ENCODE measurements around the gene ETNK2.
A peak's percentile ranks its signal among the peaks of the same experiment; 100 is the strongest.
"Not testable (repeated sequence)": the region's sequence is repeated elsewhere in the genome, so short reads cannot be mapped to it uniquely, and the experiment has no call there.

Gene ETNK2

DNA sequence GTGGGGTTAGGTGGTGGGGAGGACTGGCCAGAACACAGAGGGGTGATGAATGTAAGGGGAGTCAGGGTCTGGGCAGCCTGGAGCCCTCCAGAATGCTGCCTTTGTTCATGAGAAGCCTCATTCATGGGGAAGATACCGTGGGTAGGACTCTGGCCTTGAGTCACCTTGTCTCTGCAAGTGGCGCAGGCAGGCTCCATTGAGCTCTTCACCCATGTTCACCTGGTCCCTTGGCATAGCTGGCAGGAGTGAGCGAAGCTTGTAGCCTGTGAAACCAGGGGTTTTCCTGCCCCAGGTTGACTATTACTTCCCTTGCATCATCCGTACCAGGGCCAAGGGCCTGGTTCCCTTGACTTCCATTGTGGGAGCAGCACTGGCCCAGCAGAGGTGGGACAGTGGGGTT is 53.2 kb downstream of the ETNK2 start:
- DNase-seq (ENCODE audit: low read depth), result no peak

- no peak for DNase-seq (ENCODE audit: low read depth)
These were observed 54.9 kb downstream of the ETNK2 start for GRCh38 chr1:204096931-204097330.

DNA sequence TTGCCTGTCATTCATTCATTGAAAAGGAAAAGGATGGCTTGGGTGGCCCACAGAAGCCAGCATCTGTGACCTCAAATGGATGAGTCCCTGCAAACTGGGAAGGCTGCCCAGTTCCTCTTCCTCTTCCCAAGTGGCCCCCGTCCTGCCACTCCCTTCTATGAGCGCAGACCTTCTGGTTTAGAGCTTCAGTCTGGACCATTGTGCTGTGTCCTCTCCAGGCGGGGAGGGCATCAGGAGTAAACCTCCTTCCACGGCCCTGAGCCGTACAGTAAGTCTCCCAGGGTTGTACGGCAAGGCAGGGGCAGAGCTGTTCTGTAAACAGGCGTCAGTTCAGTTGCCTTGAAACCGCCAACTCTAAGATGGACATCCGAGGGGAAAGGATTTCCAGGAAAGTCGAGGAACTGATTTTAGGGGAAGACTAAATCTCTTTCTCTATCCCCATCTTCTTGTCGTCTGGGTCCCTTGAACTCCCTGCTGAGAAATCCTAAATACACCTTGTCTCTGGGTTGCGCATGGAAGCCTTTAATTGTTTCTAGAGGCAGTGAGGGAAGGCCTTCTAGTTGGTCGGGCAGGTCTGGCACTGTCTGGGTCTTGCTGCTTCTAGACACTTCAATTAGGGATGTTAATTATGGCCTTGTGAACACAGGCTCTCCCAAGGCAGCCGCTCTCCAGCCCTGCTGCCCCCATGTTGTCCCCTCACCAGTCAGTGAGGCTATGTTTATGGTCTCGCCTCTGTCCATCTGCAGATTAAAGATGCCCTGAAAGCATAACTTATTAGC is 56.8 kb downstream of the ETNK2 start:
- no peak for DNase-seq (ENCODE audit: low read depth)

GRCh38 chr1:204094313-204094729 is 57.5 kb downstream of the ETNK2 start:
- no peak for DNase-seq (ENCODE audit: low read depth)

- DNase-seq (ENCODE audit: low read depth), result no peak
These were observed 58.1 kb downstream of the ETNK2 start for GRCh38 chr1:204093781-204094180.

DNA sequence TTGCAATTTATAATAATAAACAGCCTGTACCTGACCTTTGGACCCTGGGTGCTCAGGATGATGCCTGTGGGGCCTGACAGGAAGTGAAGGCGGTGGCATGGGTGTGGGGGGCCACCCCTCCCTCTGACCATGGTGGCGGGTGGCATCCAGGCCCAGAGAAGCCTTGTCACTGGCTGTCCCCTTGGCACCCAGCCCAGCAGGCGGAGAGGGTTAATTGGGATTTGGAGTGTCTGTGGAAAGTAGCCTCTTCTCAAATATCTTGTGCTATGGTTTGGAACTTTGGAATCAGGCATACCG is 58.5 kb downstream of the ETNK2 start:
- no peak for DNase-seq (ENCODE audit: low read depth)

- DNase-seq (ENCODE audit: low read depth), result no peak
These were observed 59.0 kb downstream of the ETNK2 start for GRCh38 chr1:204092632-204093420.

GRCh38 chr1:204091787-204092312 is 60.0 kb downstream of the ETNK2 start:
- no peak for DNase-seq (ENCODE audit: low read depth)

- no peak for DNase-seq (ENCODE audit: low read depth)
These were observed 60.8 kb downstream of the ETNK2 start for GRCh38 chr1:204091066-204091465.

DNA sequence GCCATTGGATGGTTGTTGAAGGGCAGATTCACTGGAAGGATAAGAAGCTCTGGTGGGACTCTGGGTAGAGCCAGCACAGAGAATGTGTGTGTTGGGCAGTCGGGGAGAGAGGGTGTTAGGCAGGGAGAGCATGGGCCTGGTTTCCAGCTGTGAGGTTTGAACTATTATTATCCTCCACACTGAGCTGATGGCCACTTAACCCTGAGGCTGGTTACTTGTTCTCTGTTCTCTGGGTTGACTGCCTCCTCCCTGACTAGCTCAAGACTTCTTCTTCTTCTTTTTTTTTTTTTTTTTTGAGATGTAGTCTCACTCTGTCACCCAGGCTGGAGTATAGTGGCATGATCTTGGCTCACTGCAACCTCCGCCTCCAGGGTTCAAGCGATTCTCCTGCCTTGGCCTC is 61.7 kb downstream of the ETNK2 start:
- not testable (repeated sequence) for DNase-seq (ENCODE audit: low read depth)

DNA sequence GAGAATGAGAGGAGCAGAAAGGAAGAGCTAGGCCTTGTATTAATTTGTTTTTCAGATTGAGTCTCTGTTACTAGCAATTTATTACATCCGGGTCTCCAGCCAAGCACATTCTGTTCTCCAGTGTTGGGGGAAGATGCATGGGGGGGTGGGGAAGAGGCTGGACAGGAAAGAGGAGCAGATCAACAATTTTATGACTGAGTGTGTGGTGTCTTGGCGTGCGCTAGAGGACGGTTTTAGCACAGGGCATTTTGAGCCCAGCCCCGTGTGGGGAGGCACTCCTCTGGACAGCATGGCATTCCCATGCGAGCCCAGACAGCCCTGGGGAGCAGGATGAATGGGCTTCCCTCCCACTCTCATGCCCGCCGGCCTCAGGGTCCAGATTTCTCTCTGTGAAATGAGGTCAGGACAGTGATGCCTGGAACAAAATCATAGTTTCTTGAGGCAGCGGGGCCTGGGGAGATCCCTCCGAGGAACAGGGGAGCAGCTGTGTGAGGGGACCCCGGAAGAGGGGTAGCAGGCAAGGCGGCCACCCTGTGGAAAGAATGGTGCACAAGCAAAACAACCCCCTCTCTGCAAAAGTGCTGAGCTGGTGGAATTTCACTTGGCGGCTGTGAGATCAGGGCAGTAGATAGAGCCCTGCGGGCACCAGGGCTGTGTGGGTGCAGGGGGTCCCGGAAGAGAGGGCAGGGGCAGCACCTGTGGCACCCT is 62.6 kb downstream of the ETNK2 start:
- DNase-seq (ENCODE audit: low read depth), result peak; percentile 87

- no peak for DNase-seq (ENCODE audit: low read depth)
These were observed 63.2 kb downstream of the ETNK2 start for GRCh38 chr1:204088596-204088995.

DNA sequence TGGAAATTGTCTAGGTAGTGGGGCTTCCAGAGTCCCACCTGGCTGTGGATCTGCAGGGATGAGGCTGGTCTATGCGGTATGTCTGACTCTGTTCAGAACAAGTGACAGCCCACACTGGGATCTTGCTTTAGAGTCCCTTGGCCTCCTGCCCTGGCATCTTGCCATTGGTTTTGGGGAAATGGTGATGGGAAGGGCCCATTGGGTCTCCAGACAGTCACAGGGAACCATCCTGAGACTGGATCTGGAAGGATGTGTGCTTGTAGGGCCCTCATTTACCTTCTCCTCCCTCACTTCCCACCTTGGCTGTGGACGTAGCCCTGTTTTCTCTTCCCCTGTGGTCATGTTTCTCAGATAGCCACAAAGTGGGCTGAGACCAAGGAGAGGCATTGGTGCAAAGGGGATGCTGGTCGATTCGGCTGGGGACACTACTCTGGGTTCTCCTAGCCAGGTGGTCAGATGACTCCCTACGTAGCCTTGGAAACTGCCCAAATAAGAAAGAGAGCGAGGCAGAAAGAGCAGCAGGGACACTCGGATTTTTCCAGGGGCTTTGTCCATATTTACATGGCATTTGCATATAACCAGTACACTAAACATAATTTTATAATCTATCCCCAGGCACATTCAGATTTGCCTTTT is 63.8 kb downstream of the ETNK2 start:
- DNase-seq (ENCODE audit: low read depth), result no peak

- peak; percentile 25 for DNase-seq (ENCODE audit: low read depth)
These were observed 64.5 kb downstream of the ETNK2 start for GRCh38 chr1:204087181-204087892.

- DNase-seq (ENCODE audit: low read depth), result peak; percentile 23
These were observed 66.0 kb downstream of the ETNK2 start for GRCh38 chr1:204085876-204086275.

DNA sequence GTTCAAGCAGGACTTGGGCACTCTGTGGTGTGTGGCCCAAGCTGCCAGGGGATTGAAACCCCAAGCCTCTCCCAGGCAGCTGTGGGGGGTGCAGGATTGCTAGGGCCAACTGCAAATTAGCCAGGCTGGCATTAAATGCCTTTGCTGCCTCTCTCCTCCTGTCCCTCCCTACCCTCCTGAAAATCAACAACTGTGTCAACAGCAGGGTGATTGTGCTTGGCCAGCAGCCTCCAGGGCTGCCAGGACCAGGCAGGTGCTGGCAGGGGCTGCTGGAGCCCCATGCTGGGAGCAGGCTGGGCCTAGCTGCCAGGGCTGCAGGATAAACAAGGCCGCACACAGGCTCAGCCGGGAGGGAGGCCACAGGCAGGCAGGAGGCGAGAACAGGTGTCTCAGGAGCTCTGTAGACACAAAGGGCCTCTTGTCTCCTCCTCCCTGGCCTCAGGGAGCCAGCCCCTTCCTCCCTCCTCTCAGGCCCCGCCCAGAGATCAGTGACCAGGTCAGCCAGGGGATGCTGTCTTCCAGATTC is 67.5 kb downstream of the ETNK2 start:
- DNase-seq (ENCODE audit: low read depth), result no peak

GRCh38 chr1:204083491-204083890 is 68.4 kb downstream of the ETNK2 start:
- no peak for DNase-seq (ENCODE audit: low read depth)

DNA sequence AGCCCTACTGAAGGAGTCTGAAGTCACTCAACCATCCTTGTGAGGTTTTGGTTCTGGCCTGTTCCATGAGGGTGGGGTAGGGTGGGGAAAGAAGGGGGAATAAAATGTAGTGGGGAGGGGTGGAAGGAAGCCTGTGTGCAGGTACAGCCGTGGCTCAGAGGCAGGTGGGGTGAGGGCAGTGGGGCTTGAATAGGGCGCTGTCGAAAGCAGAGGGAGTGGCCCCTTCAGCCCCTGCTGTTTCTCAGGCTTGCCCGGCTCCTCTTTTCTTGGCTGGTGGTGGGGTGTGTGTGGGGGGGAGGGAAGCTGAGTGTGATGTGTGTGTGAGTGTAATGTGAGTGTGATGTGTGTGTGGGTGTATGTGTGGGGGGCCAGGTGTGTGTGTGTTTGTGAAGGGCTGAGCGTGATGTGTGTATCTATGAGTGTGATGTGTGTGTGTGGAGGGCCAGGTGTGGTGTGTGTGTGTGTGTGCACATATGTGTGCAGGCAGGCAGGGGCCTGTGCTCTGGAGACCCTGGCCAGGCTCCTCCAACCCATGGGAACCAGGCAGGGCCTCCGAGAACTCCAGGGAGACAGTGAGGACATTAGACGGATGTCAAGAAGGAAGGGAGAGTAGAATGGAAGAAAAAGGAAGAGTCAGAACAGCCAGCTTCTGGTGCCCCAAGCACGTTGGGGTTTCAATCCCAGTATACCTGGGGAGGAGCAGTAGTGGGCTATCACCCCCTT is 69.9 kb downstream of the ETNK2 start:
- DNase-seq (ENCODE audit: low read depth), result no peak

- no peak for DNase-seq (ENCODE audit: low read depth)
These were observed 70.6 kb downstream of the ETNK2 start for GRCh38 chr1:204081164-204081790.
